ENCODE data around the gene SPDL1. TPM values are rescaled to one million over a fixed set of nuclear protein-coding genes. Genes with fewer than 3 reads are reported as not detected.

SPDL1 gene
- total RNA-seq, 1 donor from 2014 or later: 15.0 TPM

DNA sequence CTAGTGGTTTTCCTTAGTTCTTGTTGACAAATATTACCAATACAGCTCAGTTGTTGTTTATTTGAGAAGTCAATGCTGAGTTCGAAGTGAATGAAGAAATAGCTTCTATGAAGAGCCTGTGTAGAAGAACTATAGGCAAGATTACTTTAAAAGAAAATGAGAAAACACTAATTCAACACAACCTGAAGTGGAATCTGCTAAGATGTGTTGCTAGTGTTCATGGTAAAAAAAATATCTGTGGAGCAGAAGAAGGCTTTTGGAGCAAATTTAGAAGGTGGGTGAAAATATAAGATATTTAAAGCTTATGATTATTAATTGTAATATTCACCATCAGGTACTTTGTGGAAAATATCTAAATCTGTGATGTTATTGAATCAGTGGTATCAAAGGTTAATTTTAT lies 51.0 kb downstream of the SPDL1 start:
- no peak for ATAC-seq

DNA sequence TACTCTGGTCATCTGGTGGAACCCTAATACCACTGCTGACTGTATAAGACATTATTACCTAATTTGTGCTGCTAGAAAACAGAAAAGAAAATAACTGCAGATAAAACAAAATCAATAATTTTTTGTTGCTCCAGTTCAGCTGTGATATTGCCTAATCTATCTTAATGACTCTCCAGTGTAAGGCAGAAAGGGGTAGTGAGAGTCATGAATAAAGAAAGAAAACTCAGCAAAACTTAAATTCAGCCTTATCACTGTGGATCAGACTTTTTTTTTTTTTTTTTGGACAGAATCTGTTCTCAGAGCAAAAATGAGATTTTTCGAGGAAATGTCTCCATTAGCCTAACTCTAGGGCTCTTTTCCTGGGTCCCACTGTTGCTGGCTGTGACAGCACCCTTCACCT lies 52.4 kb downstream of the SPDL1 start:
- ATAC-seq: no peak

DNA sequence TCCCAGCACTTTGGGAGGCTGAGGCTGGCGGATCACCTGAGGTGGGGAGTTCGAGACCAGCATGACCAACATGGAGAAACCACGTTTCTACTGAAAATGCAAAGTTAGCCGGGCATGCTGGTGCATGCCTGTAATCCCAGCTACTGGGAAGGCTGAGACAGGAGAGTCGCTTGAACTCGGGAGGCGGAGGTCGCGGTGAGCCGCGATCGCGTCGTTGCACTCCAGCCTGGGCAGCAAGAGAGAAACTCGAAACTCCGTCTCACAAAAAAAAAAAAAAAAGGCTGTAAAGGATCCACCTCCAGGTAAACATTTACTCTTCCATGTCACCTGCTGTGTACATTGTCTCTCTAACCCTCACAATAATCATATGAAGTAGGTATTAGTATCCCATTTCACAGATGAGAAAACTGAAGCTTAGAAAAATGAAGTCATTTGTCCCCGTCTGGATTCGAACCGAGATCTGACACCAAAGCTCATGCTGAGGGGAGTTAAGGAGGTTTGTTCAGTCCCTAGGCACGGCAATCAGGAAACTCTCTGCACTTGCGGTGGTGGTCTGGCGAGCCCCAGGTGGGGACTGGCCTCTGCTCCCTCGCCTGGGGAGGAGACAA lies 53.0 kb downstream of the SPDL1 start:
- no peak for ATAC-seq

DNA sequence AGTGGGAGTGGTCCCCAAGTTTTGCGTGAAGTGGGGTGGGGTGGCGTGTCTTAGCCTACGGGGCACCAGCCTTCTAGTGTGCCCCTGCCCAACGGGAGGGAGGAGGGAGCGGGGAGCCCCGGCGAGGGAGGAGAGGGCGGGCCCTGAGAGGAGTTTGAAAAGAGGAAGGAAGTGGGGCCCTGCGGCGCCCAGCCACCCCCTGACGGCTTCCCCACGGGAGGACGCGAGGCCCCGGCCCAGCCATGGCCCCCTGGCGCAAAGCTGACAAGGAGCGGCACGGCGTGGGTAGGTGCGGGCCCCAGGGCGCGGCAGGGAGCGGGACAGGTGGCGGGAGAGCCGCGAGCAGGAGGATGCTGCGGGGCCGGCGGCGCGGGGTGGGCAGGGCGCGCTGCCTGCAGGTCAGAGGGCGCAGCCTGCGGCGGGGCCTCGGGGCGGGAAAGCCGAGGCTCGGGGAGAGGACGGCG lies 53.5 kb downstream of the SPDL1 start, which contains the start of gene DOCK2:
Gene DOCK2, plus strand, starts transcription at position 191 of the 464 bp plus-strand sequence. Its CDS starts 52 bp downstream, at position 243.
- ATAC-seq: peak; percentile 56

DNA sequence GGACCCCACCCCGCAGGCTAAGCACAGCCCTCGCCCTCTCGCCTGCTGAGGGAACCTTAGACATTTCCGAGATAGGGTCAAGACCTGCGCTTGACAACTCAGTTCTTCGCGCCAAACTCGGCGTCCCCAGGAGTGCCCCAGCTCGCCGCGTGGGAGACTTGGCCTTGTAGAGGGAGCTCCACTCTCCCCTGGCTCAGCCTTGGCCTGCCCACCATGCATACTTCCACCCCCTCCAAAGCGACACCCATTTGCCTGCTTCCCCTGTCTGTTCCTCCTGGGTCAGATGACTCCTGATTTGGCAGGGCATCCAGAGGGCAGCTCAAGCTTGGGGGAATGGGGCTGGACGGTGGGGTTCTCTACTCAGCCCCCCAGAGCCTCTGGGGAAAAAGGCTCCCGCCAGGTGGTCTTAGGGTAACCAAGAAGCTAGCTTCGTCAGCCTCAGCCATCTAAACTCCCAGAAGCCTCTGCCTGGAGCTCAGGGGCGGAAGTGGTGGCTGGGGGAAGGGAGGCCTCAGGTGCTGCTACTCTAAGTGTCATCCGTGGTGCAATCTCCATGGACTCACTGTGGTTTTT lies 54.1 kb downstream of the SPDL1 start:
- peak; percentile 56 for ATAC-seq

DNA sequence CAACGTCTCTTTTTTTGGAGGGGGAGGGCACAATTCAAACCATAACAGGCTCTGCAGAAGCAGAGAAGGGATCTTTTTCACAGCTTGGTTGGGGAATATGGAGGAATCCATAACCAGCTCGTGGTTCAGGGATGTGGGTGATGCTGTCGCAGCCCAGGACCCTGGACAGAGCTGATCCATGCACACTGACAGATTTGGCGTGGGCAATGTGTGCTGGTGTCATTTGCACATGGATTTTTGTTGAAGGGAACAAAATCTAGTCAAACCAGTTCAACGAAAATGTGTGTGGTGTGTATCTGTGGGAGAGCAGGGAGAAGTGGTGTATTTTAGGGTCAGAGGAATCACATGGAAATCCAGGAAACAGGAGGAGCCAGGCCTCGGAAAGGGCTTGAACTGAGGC lies 57.7 kb downstream of the SPDL1 start:
- ATAC-seq: peak; percentile 33

DNA sequence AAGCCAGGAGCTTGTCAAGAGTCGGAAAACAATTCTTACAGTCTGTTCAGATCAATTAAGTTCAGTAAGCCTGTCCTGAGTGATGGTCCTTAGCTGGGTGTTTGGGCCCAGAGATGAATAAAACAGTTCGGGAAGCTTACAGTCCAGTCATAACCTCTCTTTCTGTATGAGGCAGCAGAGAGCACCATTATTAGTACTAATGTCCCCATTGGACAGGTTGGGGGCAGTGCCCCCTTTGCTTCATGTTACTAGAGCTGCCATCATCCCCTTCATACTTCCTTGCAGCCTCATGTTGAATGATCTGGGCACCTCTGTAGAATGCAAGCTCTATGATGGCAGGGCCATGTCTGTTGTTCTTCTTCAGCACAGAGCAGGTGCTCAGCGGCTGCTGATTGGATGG lies 63.3 kb downstream of the SPDL1 start:
- no peak for ATAC-seq

DNA sequence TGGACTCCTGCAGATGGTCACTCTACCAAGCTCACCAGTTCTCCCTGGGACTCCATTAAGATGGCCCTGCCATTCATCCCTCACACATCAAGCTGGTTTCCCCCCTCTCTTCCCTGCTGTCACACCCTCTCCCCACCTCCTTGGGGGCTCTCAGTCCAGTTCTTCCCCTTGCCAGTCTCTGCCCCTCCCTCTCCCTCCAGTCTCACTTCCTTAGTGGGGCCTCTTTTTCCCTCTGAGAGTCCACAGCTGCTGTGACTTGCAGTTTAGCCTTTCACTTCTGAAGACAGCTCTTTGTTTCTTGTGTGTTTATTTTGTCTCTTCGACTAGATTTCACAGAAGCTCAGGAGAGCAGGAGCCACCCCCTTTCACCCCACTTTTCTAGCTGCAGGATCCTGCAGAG lies 64.0 kb downstream of the SPDL1 start:
- ATAC-seq: no peak

DNA sequence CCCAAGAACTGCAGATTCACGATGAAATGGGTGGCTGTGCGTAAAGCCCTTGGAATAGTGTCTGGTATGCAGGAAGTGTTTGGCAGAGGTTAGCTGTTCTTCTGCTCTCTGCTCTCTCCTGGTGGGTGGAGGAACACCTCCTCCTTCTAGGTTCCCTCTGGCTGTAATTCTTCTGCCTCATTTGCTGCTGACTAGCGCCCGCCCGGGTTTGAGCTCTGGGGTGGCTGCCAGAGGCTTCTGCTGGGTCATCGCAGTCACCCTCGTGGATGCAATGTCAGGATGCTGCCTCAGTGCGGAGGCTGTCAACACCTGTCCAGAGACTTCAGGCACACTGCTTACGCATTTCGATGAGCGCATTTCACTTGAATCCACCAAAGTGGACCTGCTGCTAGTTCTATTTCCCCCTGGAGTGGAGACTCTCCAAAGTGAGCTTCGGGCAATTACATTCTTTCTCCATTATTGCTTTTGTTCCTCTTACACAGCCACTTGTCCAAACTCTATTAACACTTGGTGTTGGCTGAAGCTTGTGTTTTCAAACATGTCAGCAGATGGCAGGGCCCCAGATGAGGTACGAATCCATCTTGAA lies 65.2 kb downstream of the SPDL1 start:
- no peak for ATAC-seq

DNA sequence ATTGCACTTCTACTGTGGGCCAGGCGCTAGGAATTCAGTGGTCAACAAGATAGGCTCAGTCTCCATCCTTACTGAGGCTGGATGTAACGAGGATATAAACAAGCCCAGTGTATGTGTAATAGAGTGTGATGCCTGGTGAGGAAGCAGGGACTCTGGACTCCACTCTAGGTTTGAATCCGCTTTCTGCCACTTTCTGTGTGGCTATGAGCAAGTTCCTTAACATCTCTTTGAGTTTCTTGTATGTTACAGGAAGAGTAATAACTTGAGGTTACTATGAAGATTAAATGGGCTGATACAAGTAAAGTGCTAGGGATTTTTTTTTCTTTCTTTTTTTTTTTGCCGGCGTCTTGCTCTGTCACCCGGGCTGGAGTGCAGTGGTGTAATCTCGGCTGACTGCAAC lies 65.9 kb downstream of the SPDL1 start:
- ATAC-seq: no peak

DNA sequence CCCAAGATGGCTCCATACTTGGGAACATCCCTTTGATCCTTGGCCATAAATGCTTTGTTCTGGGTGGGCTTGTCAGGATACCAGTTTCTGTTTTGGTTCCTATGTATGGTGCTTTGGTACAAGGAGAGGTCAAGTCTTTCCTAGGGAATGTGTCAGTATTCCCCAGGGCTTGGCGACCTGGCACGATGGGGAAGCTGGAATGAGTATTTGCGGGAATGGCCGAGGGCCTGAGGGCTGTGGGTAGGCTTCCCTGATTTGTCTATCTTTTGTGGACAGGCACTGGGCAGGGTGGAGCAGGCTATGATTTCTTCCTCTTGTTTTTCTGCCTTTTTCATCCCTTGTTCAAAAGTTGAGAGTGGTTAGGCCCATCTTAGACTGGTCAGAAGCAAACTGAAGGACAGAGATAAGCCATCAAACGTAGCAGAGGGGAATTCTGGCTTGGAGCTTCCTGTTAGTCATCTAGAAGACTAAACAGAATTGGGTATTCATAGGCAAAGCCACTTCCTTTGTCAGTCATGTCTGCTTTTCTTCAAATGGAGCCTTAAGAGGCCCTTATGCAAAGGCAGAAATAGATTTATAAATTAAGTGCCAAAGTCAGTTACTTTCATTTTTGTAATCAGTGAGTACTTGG lies 67.2 kb downstream of the SPDL1 start:
- ATAC-seq: no peak

DNA sequence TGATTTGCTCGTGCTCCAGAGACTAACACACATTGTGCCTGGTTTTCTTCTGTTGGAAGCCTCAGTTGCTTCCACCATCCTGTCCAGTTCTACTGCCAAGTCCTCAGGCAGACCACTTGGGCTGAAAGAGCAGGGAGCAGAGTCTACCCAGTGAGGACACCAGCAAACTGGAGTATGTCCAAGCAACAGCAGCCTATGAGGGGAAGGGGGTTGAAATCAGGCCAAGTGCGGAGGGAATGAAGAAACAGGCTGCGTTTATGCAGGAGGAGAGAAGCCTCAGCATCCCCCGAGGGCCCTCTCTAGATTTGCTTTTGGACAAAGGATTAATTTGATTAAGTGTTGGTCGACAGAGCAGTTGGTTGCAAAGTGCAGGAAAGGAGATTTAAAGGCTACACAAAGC lies 68.0 kb downstream of the SPDL1 start:
- no peak for ATAC-seq

DNA sequence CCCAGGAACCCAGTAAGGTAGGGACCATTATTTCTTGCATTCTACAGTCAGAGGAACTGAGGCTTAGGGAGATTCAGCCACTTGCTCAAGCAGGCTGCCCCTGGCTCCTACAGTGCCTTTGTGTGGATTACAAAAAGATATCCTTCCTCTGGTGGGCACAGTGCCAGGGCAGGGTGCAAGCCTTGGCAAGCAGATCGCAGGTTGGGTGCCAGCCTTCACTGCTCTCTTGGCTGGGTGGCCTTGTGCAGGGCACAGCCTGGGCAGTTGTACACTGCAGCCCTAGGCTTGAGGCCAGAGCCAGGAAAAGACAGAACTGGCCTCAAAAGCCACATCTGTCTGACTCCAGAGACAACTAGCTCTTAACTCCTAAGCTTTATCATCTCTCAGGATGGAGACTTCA lies 68.5 kb downstream of the SPDL1 start:
- no peak for ATAC-seq

DNA sequence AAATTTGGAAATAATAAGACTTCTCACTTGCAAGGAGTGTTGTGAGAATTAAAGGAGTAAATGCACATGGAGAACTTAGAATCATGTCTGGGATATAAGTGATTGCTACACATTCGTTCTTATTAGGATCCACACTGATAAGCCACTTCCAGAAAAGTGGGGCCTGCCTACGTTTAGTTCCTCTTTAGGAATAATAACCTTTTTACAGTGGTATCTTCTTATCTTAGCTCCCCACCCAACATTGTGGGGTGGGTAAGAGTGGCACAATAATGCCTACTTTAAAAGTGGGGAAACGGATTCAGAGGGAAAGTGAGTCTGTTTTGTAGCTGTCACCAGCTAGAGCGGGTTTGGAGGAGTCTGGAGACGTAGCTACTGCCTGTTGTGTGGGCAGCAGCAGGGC lies 69.5 kb downstream of the SPDL1 start:
- no peak for ATAC-seq

Other genes with a start within 250 kb of the SPDL1 start
- 2.2 TPM for gene DOCK2, start 53.5 kb downstream of the SPDL1 start, total RNA-seq

Data from esophagus mucosa (tissue), 1 donor.